ENCODE results near the gene TMEM259. TPM values are rescaled to one million over a fixed set of nuclear protein-coding genes. Genes with fewer than 3 reads are reported as not detected.

The TMEM259 gene
- total RNA-seq, 1 experiment from 2014 or later, result 120 TPM

- DNase-seq (ENCODE audit: low read depth), result no peak
- in situ Hi-C loops (cut with HindIII; ENCODE audit: low pct_unique_long_range_greater_than_20kb, low sequenced_read_pairs), result no loop called here
Observed at GRCh38 chr19:1019980-1020867, 699 bp downstream of the TMEM259 start.

- in situ Hi-C loops (cut with HindIII; ENCODE audit: low pct_unique_long_range_greater_than_20kb, low sequenced_read_pairs), result no loop called here
- no peak for DNase-seq (ENCODE audit: low read depth)
Observed at GRCh38 chr19:1019616-1019961, 1.3 kb downstream of the TMEM259 start.

- DNase-seq (ENCODE audit: low read depth), result no peak
- in situ Hi-C loops (cut with HindIII; ENCODE audit: low pct_unique_long_range_greater_than_20kb, low sequenced_read_pairs), result no loop called here
Observed at GRCh38 chr19:1018932-1019615, 1.8 kb downstream of the TMEM259 start.

GRCh38 chr19:1018393-1018792 lies 2.5 kb downstream of the TMEM259 start:
- no peak for DNase-seq (ENCODE audit: low read depth)
- in situ Hi-C loops (cut with HindIII; ENCODE audit: low pct_unique_long_range_greater_than_20kb, low sequenced_read_pairs), result no loop called here

GRCh38 chr19:1017906-1018305 lies 3.0 kb downstream of the TMEM259 start:
- in situ Hi-C loops (cut with HindIII; ENCODE audit: low pct_unique_long_range_greater_than_20kb, low sequenced_read_pairs), result no loop called here
- DNase-seq (ENCODE audit: low read depth), result no peak

- in situ Hi-C loops (cut with HindIII; ENCODE audit: low pct_unique_long_range_greater_than_20kb, low sequenced_read_pairs), result no loop called here
- DNase-seq (ENCODE audit: low read depth), result no peak
Observed at GRCh38 chr19:1017115-1017905, 3.6 kb downstream of the TMEM259 start.

GRCh38 chr19:1016647-1017114 lies 4.2 kb downstream of the TMEM259 start:
- DNase-seq (ENCODE audit: low read depth), result peak; percentile 87
- in situ Hi-C loops (cut with HindIII; ENCODE audit: low pct_unique_long_range_greater_than_20kb, low sequenced_read_pairs), result no loop called here

- no peak for DNase-seq (ENCODE audit: low read depth)
Observed at GRCh38 chr19:1015782-1016646, 4.9 kb downstream of the TMEM259 start.

GRCh38 chr19:1015061-1015781 lies 5.7 kb downstream of the TMEM259 start:
- DNase-seq (ENCODE audit: low read depth), result no peak
- in situ Hi-C loops (cut with HindIII; ENCODE audit: low pct_unique_long_range_greater_than_20kb, low sequenced_read_pairs), result no loop called here

More at GRCh38 chr19:1015782-1016646, 4.9 kb downstream of the TMEM259 start:
- in situ Hi-C loops (cut with HindIII; ENCODE audit: low pct_unique_long_range_greater_than_20kb, low sequenced_read_pairs), result no loop called here

- in situ Hi-C loops (cut with HindIII; ENCODE audit: low pct_unique_long_range_greater_than_20kb, low sequenced_read_pairs), result no loop called here
- no peak for DNase-seq (ENCODE audit: low read depth)
Observed at GRCh38 chr19:1014161-1015060, 6.5 kb downstream of the TMEM259 start.

GRCh38 chr19:1013218-1013617 lies 7.7 kb downstream of the TMEM259 start:
- no peak for DNase-seq (ENCODE audit: low read depth)
- in situ Hi-C loops (cut with HindIII; ENCODE audit: low pct_unique_long_range_greater_than_20kb, low sequenced_read_pairs), result no loop called here

- in situ Hi-C loops (cut with HindIII; ENCODE audit: low pct_unique_long_range_greater_than_20kb, low sequenced_read_pairs), result no loop called here
- DNase-seq (ENCODE audit: low read depth), result no peak
Observed at GRCh38 chr19:1012334-1012733, 8.6 kb downstream of the TMEM259 start.

- in situ Hi-C loops (cut with HindIII; ENCODE audit: low pct_unique_long_range_greater_than_20kb, low sequenced_read_pairs), result no loop called here
- no peak for DNase-seq (ENCODE audit: low read depth)
Observed at GRCh38 chr19:1011831-1012333, 9.0 kb downstream of the TMEM259 start.

GRCh38 chr19:1010586-1011510 lies 10.1 kb downstream of the TMEM259 start:
- no peak for DNase-seq (ENCODE audit: low read depth)
- in situ Hi-C loops (cut with HindIII; ENCODE audit: low pct_unique_long_range_greater_than_20kb, low sequenced_read_pairs), result no loop called here

GRCh38 chr19:1009981-1010538 lies 10.9 kb downstream of the TMEM259 start:
- DNase-seq (ENCODE audit: low read depth), result no peak
- in situ Hi-C loops (cut with HindIII; ENCODE audit: low pct_unique_long_range_greater_than_20kb, low sequenced_read_pairs), result no loop called here
